GM18519 (cell line): ENCODE results near the gene ERFE.

ENCODE experiments used
- ATAC-seq: cut with Tn5 transposase; IDR thresholded peaks from one replicate; pipeline ENCODE4 v1.9.1; 2021; ENCODE audit warnings: mild to moderate bottlenecking, moderate library complexity; ENCODE audit not compliant: unreplicated experiment, low FRiP score

ERFE gene

GRCh38 chr2:238152771-238153688, 5.7 kb upstream of the ERFE start:
- ATAC-seq: no peak

- no peak for ATAC-seq
Measured at GRCh38 chr2:238154570-238154969, 4.2 kb upstream of the ERFE start.

- ATAC-seq: no peak
Measured at GRCh38 chr2:238155051-238155760, 3.6 kb upstream of the ERFE start.

GRCh38 chr2:238155761-238156694, 2.7 kb upstream of the ERFE start:
- no peak for ATAC-seq

GRCh38 chr2:238157506-238158017, 1.2 kb upstream of the ERFE start:
- ATAC-seq: no peak

GRCh38 chr2:238158018-238158508, 707 bp upstream of the ERFE start:
- ATAC-seq: no peak

- ATAC-seq: no peak
Measured at GRCh38 chr2:238159071-238159539, 335 bp downstream of the ERFE start.

GRCh38 chr2:238159661-238160205, 963 bp downstream of the ERFE start:
- ATAC-seq: no peak

GRCh38 chr2:238160206-238161129, 1.7 kb downstream of the ERFE start:
- ATAC-seq: no peak

- no peak for ATAC-seq
Measured at GRCh38 chr2:238161291-238162051, 2.7 kb downstream of the ERFE start.

- no peak for ATAC-seq
Measured at GRCh38 chr2:238162251-238162845, 3.6 kb downstream of the ERFE start.

- ATAC-seq: no peak
Measured at GRCh38 chr2:238162846-238163441, 4.2 kb downstream of the ERFE start.

GRCh38 chr2:238163481-238164198, 4.9 kb downstream of the ERFE start:
- no peak for ATAC-seq

- no peak for ATAC-seq
Measured at GRCh38 chr2:238164906-238165287, 6.1 kb downstream of the ERFE start.

- no peak for ATAC-seq
Measured at GRCh38 chr2:238165288-238165921, 6.6 kb downstream of the ERFE start.
